HG02852 (cell line): ENCODE measurements around the gene P3R3URF.

Experiments used
- ATAC-seq: cut with Tn5 transposase; IDR thresholded peaks from one replicate; pipeline ENCODE4 v1.9.1; 2021; ENCODE audit warnings: mild to moderate bottlenecking, moderate library complexity; ENCODE audit not compliant: unreplicated experiment

P3R3URF gene

DNA sequence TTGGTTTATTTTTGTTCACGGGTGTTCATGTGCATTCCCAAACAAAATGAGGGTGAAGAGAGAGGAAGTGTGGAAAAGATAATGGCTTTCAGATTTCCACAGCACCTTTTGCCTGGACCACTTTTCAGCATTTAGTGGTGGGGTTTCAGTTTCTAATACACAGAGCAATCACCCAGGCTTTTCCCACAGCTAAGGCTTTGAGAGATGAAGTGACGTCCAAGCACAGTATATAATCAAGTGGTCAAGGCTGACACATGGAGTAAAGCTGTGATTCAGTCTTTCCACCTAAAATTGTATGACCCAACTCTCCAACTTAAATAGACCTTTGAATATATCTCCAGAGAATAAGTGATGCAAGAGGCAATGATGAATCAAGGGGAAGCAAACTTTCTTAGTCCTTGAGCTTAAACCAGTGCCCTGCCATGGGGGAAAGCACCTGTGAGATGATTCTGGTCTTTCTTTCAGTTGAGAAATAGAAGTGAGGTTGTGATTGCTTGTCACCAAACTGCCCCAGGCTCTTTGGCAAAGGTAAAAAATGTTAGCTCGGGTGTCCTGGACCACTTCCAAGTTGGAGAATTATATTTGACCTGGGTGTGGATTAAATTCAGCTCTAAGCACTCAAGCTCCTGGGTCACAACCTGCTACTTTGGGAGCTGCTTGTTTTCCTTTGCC is 41.5 kb downstream of the P3R3URF start:
- no peak for ATAC-seq

DNA sequence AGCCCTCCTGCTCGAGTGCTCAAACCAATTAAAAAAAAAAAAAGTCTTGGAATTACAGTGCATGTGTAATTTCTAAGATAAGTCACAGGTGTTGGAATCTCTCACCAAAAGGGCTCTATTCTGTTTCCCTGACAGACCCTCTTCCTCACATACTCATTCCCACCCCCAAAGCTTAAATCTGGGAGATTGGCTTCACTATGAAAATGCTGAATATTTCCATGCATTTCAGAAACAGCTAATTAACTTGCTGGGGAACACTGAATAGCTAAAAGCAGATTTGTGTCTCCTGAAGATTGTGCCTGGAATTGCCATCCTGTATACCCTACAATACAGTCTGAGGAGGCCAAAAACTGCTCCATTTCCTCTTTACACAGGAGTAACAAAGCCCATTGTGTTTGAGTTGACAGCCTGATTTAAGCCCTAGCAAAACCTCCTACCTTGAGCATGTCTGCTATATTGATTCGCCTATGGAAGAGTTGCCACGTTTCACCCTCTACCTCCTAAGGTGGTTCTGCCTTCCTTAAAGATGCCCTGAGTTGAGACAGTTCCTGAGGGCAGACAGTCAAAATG is 42.4 kb downstream of the P3R3URF start:
- ATAC-seq: no peak

- peak; percentile 53 for ATAC-seq
Measured at GRCh38 chr1:46133181-46133658, 43.1 kb downstream of the P3R3URF start.

DNA sequence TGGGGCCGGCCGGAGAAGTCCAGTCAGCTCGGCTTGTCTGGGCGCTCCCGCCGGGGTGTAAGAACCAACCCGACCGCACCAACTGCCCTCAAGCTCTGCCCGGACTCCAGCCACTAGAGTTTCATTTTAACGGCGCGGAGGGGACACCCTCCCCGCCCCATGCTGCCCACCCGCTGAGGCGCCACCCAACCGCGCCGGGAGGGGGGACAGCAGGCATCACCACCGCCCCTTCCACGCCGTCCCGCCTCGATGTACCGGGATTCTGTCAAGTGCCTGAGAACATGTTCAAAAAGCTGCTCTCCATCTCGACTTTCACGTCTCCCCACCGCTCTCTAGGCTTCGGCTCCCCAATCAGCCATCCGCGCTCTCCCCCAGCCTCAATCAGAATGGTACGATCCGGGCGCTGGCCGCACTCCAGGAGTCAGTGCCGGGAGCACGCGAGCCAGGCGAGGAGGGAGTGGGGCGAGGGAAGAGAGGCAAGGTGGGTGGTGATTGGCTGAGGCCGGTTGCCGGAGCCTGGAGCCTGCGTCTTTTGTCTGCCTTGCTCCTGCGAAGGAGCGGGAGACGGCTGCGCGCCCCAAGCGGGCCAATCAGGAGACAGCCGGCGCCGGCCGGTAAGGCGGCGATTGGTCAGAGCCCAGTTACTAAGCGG is 43.6 kb downstream of the P3R3URF start, which contains the start of gene PIK3R3:
PIK3R3 (minus strand) TSS at position 101 of the 652 bp plus-strand sequence. CDS start 677 bp downstream, outside the sequence.
- peak; percentile 90 for ATAC-seq

DNA sequence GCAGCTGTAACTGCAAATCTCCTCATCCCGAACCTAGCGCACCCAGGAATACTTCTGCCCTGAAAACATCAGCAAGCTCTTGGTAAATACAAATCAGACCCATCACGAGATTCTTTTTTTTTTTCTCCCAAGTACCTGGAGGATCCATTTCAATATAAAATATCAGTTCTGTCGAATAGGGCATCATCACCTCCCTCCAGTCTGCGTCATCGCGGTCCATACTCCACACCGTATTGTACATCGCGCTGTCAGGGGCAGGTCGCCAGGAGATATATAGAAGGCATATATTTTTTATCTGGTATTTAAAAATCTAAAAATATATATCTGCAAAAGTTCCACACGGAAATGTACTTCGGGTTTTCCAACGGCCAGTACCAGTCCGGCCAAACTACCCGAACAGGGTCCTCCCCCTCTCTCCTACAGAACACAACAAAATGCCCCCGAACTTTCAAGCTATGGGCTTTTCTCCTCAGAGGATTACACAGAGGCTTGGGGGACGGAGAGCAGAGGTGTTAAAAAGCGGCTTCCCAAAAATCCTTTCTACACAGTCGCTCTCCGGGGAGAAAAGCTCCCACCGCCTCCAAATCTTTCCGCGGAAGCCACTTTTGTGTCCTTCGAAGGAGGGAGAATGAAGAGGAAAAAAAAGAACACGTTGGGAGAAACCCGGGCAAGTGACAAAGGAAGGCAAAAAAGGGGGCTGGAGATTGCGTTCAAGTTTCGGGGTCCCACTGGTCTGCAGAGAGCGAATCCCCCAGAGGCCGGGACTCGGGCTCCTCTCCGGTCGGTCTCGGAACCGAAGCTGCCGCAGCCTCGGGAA is 44.4 kb downstream of the P3R3URF start:
- no peak for ATAC-seq

DNA sequence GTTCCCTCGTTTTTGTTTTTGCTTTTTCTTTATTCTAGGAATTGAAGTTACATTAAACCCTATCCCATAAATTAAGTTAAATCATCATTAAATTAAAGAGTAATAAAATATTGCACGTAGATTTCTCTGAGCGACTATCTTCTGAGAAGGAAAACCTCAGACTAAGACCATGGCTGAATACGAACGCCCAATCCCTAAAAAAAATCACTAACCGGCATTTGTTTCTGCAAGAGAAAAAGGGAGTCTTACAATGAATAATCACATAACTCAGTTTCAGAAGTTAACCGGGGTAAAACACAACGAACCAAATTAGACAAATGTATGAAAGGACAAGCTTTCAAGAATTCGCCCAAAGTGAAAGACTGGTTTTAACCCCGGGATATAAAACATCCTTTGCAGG is 45.2 kb downstream of the P3R3URF start:
- no peak for ATAC-seq

- no peak for ATAC-seq
Measured at GRCh38 chr1:46130606-46131005, 45.7 kb downstream of the P3R3URF start.

DNA sequence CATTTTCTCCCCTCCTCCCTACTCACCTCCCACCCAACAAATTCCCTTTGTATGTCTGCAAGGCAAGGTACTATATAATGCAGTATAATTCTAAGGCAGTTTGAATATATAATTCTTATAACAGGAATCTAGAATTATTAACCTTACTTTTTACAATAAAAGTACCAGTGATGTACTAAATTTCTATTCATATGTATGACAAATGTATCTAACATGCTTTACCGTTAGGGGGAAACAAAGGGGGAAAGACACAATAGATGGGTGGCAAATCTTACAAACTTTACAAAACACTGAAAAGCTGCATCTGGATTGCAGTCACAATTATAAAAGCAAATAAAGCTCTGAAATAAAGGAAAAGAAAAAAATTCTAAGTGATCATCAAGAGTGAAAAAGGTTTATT is 46.2 kb downstream of the P3R3URF start:
- ATAC-seq: no peak

DNA sequence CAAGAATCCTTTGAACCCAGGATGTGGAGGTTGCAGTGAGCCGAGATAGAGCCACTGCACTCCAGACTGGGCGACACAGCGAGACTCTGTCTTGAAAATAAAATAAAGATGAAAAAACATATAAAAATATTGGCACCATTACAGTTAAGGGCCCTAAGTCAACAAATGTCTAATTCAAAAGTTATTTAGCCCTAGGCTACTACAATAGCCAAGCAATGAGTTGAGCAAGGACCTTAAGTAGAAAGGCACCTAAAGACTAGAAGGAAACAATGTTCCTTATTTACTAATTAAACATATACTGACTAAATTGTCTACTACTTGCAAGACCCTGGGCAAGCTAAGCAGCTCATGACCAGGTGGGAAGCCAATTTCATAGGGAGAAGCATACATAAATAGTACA is 47.9 kb downstream of the P3R3URF start:
- no peak for ATAC-seq
